Measurements from ENCODE around the gene SHMT2. TPM values are rescaled to one million over a fixed set of nuclear protein-coding genes. Genes with fewer than 3 reads are reported as not detected.

The SHMT2 gene
- total and polyA plus RNA-seq, 2 experiments from 2014 or later, result 125 to 387 TPM

- no peaks in the 10 kb centered on the region for H3K4me1 ChIP-seq (ENCODE audit: insufficient read depth)
- H4K20me1 ChIP-seq (replicated peaks; ENCODE audit: insufficient read depth), result no peaks in the 10 kb centered on the region; the same call in 1 of the 2 replicates
- no peaks in the 10 kb centered on the region for H3F3A ChIP-seq (replicated peaks; ENCODE audit: low read depth)
- H3K27ac ChIP-seq (ENCODE audit: low read depth), result no peak overlapping the region
- H3K27me3 ChIP-seq (ENCODE audit: insufficient read depth), result no peaks in the 10 kb centered on the region
- H3K36me3 ChIP-seq (ENCODE audit: insufficient read depth), result peaks cover 25% of the 10 kb centered on the region
- no peak for TF ChIP-seq EZH2phosphoT487 (IDR thresholded peaks at IDR 0.05; ENCODE audit: unreplicated experiment)
- TF ChIP-seq NANOG (IDR thresholded peaks at IDR 0.05; ENCODE audit: borderline replicate concordance), result no peak
- no peak for TF ChIP-seq STAT1 (IDR thresholded peaks at IDR 0.05; ENCODE audit: unreplicated experiment)
- TF ChIP-seq ETS1 (IDR thresholded peaks at IDR 0.05), result no peak
- no peak for DNase-seq (ENCODE audit: low spot score)
- Mint-ChIP-seq H3K27ac (no peak overlapping the region), H3K36me3 (ENCODE audit: low read depth) (peaks cover 92% of the 10 kb centered on the region), H3K27me3 (ENCODE audit: insufficient read depth, low read depth, poor library complexity) (peaks cover 8% of the 10 kb centered on the region), H3K4me1 (no peaks in the 10 kb centered on the region), H3K4me3 (no peak overlapping the region), H3K9me3 (no peaks in the 10 kb centered on the region)
- ATAC-seq, result no peak
- H3K79me2 ChIP-seq (replicated peaks; ENCODE audit: insufficient read depth), result no peaks in the 10 kb centered on the region
- H3K9me2 ChIP-seq (ENCODE audit: insufficient read depth), result no peaks in the 10 kb centered on the region
- H3K4me3 ChIP-seq, result no peak overlapping the region
- H3K4me2 ChIP-seq, result no peak overlapping the region
- no peak overlapping the region for H2AFZ ChIP-seq
These were observed 30.3 kb upstream of the SHMT2 start for GRCh38 chr12:57199191-57199590.

- Histone ChIP-seq H3K4me1 (ENCODE audit: insufficient read depth) (no peaks in the 10 kb centered on the region), H3K4me2 (no peak overlapping the region), H3F3A (replicated peaks; ENCODE audit: low read depth) (no peaks in the 10 kb centered on the region), H3K4me3 (no peak overlapping the region), H3K27ac (ENCODE audit: low read depth) (no peak overlapping the region), H3K79me2 (replicated peaks; ENCODE audit: insufficient read depth) (no peaks in the 10 kb centered on the region), H3K9me2 (ENCODE audit: insufficient read depth) (no peaks in the 10 kb centered on the region), H2AFZ (no peak overlapping the region), H4K20me1 (replicated peaks; ENCODE audit: insufficient read depth) (no peaks in the 10 kb centered on the region; the same call in 1 of the 2 replicates), H3K27me3 (ENCODE audit: insufficient read depth) (no peaks in the 10 kb centered on the region), H3K36me3 (ENCODE audit: insufficient read depth) (peaks cover 28% of the 10 kb centered on the region)
- H3K27ac Mint-ChIP-seq, result no peak overlapping the region
- no peaks in the 10 kb centered on the region for H3K4me1 Mint-ChIP-seq
- peaks cover 92% of the 10 kb centered on the region for H3K36me3 Mint-ChIP-seq (ENCODE audit: low read depth)
- H3K9me3 Mint-ChIP-seq, result no peaks in the 10 kb centered on the region; the same call in 2 of the 3 replicates
- DNase-seq (ENCODE audit: low spot score) (no peak), ATAC-seq (no peak)
- H3K27me3 Mint-ChIP-seq (ENCODE audit: insufficient read depth, low read depth, poor library complexity), result peaks cover 12% of the 10 kb centered on the region
- H3K4me3 Mint-ChIP-seq, result no peak overlapping the region
- TF ChIP-seq STAT1 (IDR thresholded peaks at IDR 0.05; ENCODE audit: unreplicated experiment) (no peak), ZNF462 (CRISPR knock-in tag; IDR thresholded peaks at IDR 0.05) (no peak), ETS1 (IDR thresholded peaks at IDR 0.05) (no peak), REST (IDR thresholded peaks at IDR 0.05; ENCODE audit: unreplicated experiment) (no peak), ZNF114 (CRISPR knock-in tag; IDR thresholded peaks at IDR 0.05) (no peak), POLR2AphosphoS5 (IDR thresholded peaks at IDR 0.05; ENCODE audit: low read depth) (no peak), EZH2phosphoT487 (IDR thresholded peaks at IDR 0.05; ENCODE audit: unreplicated experiment) (no peak), EZH2 (IDR thresholded peaks at IDR 0.05; ENCODE audit: low read depth, unreplicated experiment) (no peak), NANOG (IDR thresholded peaks at IDR 0.05; ENCODE audit: borderline replicate concordance) (no peak), CREB1 (CRISPR knock-in tag; IDR thresholded peaks at IDR 0.05; ENCODE audit: low read depth) (no peak)
These were observed 29.0 kb upstream of the SHMT2 start for GRCh38 chr12:57200497-57200896.
